OCI-LY3 (cell line): ENCODE results near the gene IGBP1.
"Not testable (repeated sequence)": the region's sequence is repeated elsewhere in the genome, so short reads cannot be mapped to it uniquely, and the experiment has no call there.

Experiments used
- H2AFZ ChIP-seq: fragments of 200-600, 300-600 bp; shearing (Covaris generic); 2 replicates; pipeline ENCODE4 v1.6.0; 2014; ENCODE audit warnings: antibody characterized with exemption, low read depth, low read length
- H3K27ac ChIP-seq: fragments of 200-600, 300-600 bp; sonication (generic); 2 replicates; pipeline ENCODE4 v1.5.1; 2014; ENCODE audit warnings: mild to moderate bottlenecking, low read length, moderate library complexity, mixed read lengths
- H3K27me3 ChIP-seq: fragments of 200-600, 300-600 bp; sonication (generic); 2 replicates; pipeline ENCODE4 v1.6.1; 2014; ENCODE audit warnings: low read depth, low read length, mixed read lengths
- H3K36me3 ChIP-seq: fragments of 200-600, 300-600 bp; sonication (generic); replicated peaks from 2 replicates; pipeline ENCODE3; 2014; ENCODE audit warnings: low read depth, low read length, mixed read lengths
- H3K4me1 ChIP-seq: fragments of 300-600, 200-600 bp; sonication (generic); 2 replicates; pipeline ENCODE4 v1.6.1; 2014; ENCODE audit warnings: low read length, mixed read lengths
- H3K4me2 ChIP-seq: fragments of 200-600, 300-600 bp; sonication (generic); 2 replicates; pipeline ENCODE4 v1.6.1; 2014; ENCODE audit warnings: low read length, mixed read lengths
- H3K4me3 ChIP-seq: fragments of 300-600, 200-600 bp; sonication (generic); 2 replicates; pipeline ENCODE4 v1.5.1; 2014; ENCODE audit warnings: antibody characterized with exemption, mild to moderate bottlenecking, low read length, moderate library complexity
- H3K79me2 ChIP-seq: fragments of 300-600, 200-600 bp; shearing (Covaris generic); 2 replicates; pipeline ENCODE4 v1.6.1; 2014; ENCODE audit warnings: mild to moderate bottlenecking, low read length, mixed read lengths
- H3K9ac ChIP-seq: fragments of 300-600, 200-600 bp; shearing (Covaris generic); 2 replicates; pipeline ENCODE4 v1.6.0; 2014; ENCODE audit warnings: mild to moderate bottlenecking, low read length, moderate library complexity
- H3K9me3 ChIP-seq: fragments of 200-600, 300-600 bp; shearing (Covaris generic); 2 replicates; pipeline ENCODE4 v1.6.1; 2014; ENCODE audit warnings: low read length, mixed read lengths; ENCODE audit not compliant: insufficient read depth
- H4K20me1 ChIP-seq: fragments of 200-600, 300-600 bp; sonication (generic); 2 replicates; pipeline ENCODE4 v1.6.1; 2016; ENCODE audit warnings: low read length, mixed read lengths; ENCODE audit not compliant: insufficient read depth
- EZH2phosphoT487 ChIP-seq: fragments of 200-600 bp; shearing (Covaris generic); IDR thresholded peaks from 2 replicates; pipeline ENCODE4 v1.6.1; 2018; ENCODE audit warnings: antibody characterized with exemption, mixed run types, low read depth
- TF ChIP-seq, protein P1 (sequence below): fragments of 200-600, 300-600 bp; sonication (generic); IDR thresholded peaks from 2 replicates; pipeline ENCODE4 v1.5.1; 2014; ENCODE audit warnings: antibody characterized with exemption, low read length, low read depth

Gene IGBP1

DNA sequence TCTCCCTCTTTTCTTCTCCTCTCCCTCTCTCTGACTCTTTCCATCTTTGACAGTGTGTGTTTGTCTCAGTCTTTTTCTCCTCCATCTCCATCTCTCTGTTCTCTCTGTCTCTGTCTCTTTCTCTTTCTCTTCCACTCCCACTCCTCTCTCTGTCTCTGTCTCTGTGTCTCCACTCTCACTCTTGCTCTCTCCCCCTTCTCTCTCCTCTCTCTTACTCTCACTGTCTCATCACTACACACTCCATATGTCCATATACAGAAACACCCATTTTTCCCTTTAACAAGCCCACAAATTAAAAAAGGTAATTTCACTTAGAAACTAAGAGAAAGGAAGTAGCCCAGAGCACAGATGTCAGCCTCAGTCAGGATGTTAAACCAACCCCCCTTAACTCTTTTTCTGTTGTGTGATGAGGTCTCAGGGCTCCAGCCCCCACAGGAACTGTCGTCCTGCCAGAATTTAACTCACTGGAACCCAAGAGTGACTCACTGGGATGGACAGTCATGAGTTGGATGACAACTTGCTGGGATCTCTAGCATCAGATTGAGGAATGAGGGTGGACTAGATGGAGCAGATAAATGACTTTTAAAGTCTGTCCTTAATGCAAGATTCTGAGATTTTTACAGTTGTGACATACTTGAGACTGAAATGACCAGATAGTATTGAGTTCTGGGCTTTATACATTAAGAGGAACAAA is 43.5 kb upstream of the IGBP1 start:
- Histone ChIP-seq H3K9me3 (no peaks in the 10 kb centered on the region), H3K9ac (no peak overlapping the region), H3K27me3 (no peaks in the 10 kb centered on the region)

DNA sequence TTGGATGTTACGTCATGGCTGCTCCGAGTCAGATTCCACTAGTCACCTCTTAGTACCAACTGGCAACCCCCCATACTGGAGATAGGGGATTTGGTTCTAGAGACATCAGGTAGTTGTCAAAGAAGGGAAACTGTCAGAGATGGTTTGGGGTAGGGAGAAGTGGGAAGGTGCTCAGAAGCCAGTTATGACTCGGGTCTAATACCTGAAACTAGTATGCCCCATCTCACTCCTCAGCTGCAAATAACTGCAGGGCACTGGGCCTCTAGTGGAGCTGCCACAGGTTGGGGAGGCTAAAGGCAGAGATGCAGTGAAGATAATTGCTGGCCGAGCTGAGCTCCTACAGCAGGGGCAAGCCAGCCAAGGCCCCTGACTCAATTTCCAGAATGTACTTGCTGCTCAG is 41.0 kb upstream of the IGBP1 start:
- no peaks in the 10 kb centered on the region for H3K9me3 ChIP-seq
- no peaks in the 10 kb centered on the region for H3K79me2 ChIP-seq
- no peaks in the 10 kb centered on the region for H3K27me3 ChIP-seq
- H3K9ac ChIP-seq = no peak overlapping the region
- H2AFZ ChIP-seq = no peak overlapping the region
- H4K20me1 ChIP-seq = no peaks in the 10 kb centered on the region
- no peak overlapping the region for H3K27ac ChIP-seq
- H3K4me3 ChIP-seq = no peak overlapping the region
- H3K36me3 ChIP-seq = no peaks in the 10 kb centered on the region
- no peak for TF ChIP-seq EZH2phosphoT487
- TF ChIP-seq, protein P1, sequence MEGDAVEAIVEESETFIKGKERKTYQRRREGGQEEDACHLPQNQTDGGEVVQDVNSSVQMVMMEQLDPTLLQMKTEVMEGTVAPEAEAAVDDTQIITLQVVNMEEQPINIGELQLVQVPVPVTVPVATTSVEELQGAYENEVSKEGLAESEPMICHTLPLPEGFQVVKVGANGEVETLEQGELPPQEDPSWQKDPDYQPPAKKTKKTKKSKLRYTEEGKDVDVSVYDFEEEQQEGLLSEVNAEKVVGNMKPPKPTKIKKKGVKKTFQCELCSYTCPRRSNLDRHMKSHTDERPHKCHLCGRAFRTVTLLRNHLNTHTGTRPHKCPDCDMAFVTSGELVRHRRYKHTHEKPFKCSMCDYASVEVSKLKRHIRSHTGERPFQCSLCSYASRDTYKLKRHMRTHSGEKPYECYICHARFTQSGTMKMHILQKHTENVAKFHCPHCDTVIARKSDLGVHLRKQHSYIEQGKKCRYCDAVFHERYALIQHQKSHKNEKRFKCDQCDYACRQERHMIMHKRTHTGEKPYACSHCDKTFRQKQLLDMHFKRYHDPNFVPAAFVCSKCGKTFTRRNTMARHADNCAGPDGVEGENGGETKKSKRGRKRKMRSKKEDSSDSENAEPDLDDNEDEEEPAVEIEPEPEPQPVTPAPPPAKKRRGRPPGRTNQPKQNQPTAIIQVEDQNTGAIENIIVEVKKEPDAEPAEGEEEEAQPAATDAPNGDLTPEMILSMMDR = no peak
- no peaks in the 10 kb centered on the region for H3K4me1 ChIP-seq
- H3K4me2 ChIP-seq = no peak overlapping the region

More for the DNA sequence above, 43.5 kb upstream of the IGBP1 start:
- H3K79me2 ChIP-seq = no peaks in the 10 kb centered on the region
- H3K4me1 ChIP-seq = no peaks in the 10 kb centered on the region
- no peaks in the 10 kb centered on the region for H3K36me3 ChIP-seq
- H3K27ac ChIP-seq = no peak overlapping the region
- H2AFZ ChIP-seq = no peak overlapping the region
- no peaks in the 10 kb centered on the region for H4K20me1 ChIP-seq
- TF ChIP-seq, protein P1 = no peak
- no peak for TF ChIP-seq EZH2phosphoT487
- H3K4me3 ChIP-seq = no peak overlapping the region
- no peak overlapping the region for H3K4me2 ChIP-seq

DNA sequence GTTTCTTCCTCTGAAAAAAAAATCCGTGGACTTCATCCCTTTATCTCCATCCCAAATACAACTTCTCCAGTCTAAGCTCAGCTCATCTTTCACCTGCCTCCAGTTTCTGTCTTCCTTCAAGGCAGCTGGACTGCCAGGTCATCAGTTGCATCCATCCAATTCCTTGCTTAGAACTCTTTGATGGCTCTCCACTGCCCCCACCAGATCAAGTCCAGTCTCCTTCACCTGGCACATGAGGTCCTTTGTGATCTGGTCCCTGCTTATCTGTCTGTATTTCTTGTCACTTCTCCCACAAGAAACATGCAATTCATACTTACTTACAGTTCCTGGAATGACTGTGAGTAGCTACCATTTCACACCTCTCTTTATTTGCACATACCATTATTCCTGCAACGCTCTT is 37.2 kb upstream of the IGBP1 start:
- no peak overlapping the region for H2AFZ ChIP-seq
- H3K36me3 ChIP-seq = no peaks in the 10 kb centered on the region
- TF ChIP-seq EZH2phosphoT487 = no peak
- TF ChIP-seq, protein P1 = no peak
- H3K9me3 ChIP-seq = no peaks in the 10 kb centered on the region
- no peaks in the 10 kb centered on the region for H3K4me1 ChIP-seq
- no peak overlapping the region for H3K4me2 ChIP-seq
- H3K79me2 ChIP-seq = no peaks in the 10 kb centered on the region
- H3K27me3 ChIP-seq = no peaks in the 10 kb centered on the region
- H4K20me1 ChIP-seq = no peaks in the 10 kb centered on the region
- no peak overlapping the region for H3K9ac ChIP-seq
- H3K4me3 ChIP-seq = no peak overlapping the region
- H3K27ac ChIP-seq = no peak overlapping the region

DNA sequence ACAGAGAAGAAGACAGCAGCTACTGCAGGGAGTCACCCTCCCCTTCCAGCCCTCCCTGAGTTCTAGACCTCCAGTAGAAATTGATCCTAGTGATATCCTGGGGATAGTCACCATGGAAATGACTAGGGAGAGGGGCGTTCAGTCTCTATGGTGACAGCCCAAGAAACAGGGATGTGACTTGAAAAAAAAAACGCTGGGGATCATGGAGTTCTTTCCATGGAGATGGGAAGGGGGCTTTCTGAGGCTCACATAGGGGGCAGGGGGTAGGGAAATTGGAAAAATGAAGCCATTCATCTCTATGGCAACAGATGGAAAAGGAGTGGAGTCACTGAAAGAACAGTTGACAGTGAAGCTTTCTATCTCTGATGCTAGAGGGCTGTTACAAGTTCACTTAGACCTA is 28.0 kb upstream of the IGBP1 start:
- Histone ChIP-seq H3K4me3 (no peak overlapping the region), H3K9ac (no peak overlapping the region), H2AFZ (no peak overlapping the region), H3K4me2 (no peak overlapping the region), H4K20me1 (no peaks in the 10 kb centered on the region), H3K36me3 (no peaks in the 10 kb centered on the region), H3K79me2 (no peaks in the 10 kb centered on the region), H3K27ac (no peak overlapping the region), H3K4me1 (no peaks in the 10 kb centered on the region), H3K9me3 (no peaks in the 10 kb centered on the region), H3K27me3 (no peaks in the 10 kb centered on the region)
- TF ChIP-seq, protein P1 = no peak
- TF ChIP-seq EZH2phosphoT487 = no peak

DNA sequence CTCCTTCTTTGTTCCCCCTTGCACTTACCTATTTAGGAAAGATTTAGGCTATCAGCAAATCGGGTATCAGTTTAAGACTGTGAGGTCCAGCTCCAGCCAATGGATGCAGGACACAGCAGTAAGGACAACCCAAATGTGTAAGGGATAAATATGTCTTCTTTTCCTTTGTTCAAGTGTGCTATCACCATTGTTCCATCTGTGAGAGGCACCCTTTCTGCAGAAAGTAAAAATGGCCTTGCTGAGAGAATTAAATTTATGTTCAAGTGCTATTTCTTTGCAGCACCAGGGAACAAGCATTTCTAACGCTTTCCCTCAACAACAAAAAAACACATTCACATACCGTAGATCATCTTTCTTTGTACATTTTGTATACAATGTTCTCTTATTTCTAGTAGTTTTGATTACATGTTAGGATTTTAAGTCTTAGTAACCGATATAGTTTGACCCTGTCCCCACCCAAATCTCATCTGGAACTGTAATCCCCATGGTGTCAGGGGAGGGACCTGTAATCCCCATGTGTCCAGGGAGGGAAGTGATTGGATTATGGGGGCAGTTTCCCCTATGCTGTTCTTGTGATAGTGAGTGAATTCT is 21.7 kb upstream of the IGBP1 start:
- not testable (repeated sequence) for H3K27me3 ChIP-seq, H3K9me3 ChIP-seq

More for the DNA sequence above, 21.7 kb upstream of the IGBP1 start:
- H3K4me1 ChIP-seq, H3K4me3 ChIP-seq, H3K27ac ChIP-seq, H4K20me1 ChIP-seq, H3K4me2 ChIP-seq, H2AFZ ChIP-seq, H3K9ac ChIP-seq, H3K36me3 ChIP-seq, H3K79me2 ChIP-seq: not testable (repeated sequence)
